Measurements from ENCODE around the gene TMEM132A.

Gene TMEM132A

GRCh38 chr11:60917267-60917666 is 7.0 kb upstream of the TMEM132A start:
- H3K4me3 ChIP-seq (ENCODE audit: low read depth, low read length), result no peak overlapping the region
- DNase-seq (ENCODE audit: low read depth), result no peak
- no peak for TF ChIP-seq CTCF (IDR thresholded peaks at IDR 0.05; ENCODE audit: control insufficient read depth, extremely low read depth, insufficient read depth)

- no peak for DNase-seq (ENCODE audit: low read depth)
- no peak overlapping the region for H3K4me3 ChIP-seq (ENCODE audit: low read depth, low read length)
Measured at GRCh38 chr11:60918251-60918938, 5.9 kb upstream of the TMEM132A start.

GRCh38 chr11:60918939-60919265 is 5.4 kb upstream of the TMEM132A start:
- H3K4me3 ChIP-seq (ENCODE audit: low read depth, low read length), result no peak overlapping the region
- TF ChIP-seq CTCF (IDR thresholded peaks at IDR 0.05; ENCODE audit: control insufficient read depth, extremely low read depth, insufficient read depth), result no peak
- DNase-seq (ENCODE audit: low read depth), result no peak

More at GRCh38 chr11:60918251-60918938, 5.9 kb upstream of the TMEM132A start:
- TF ChIP-seq CTCF (IDR thresholded peaks at IDR 0.05; ENCODE audit: control insufficient read depth, extremely low read depth, insufficient read depth), result no peak

- no peak for TF ChIP-seq CTCF (IDR thresholded peaks at IDR 0.05; ENCODE audit: control insufficient read depth, extremely low read depth, insufficient read depth)
- H3K4me3 ChIP-seq (ENCODE audit: low read depth, low read length), result no peak overlapping the region
- no peak for DNase-seq (ENCODE audit: low read depth)
Measured at GRCh38 chr11:60919320-60919719, 4.9 kb upstream of the TMEM132A start.

GRCh38 chr11:60919956-60920355 is 4.3 kb upstream of the TMEM132A start:
- TF ChIP-seq CTCF (IDR thresholded peaks at IDR 0.05; ENCODE audit: control insufficient read depth, extremely low read depth, insufficient read depth), result no peak
- H3K4me3 ChIP-seq (ENCODE audit: low read depth, low read length), result no peak overlapping the region
- no peak for DNase-seq (ENCODE audit: low read depth)

- no peak for DNase-seq (ENCODE audit: low read depth)
- no peak overlapping the region for H3K4me3 ChIP-seq (ENCODE audit: low read depth, low read length)
- no peak for TF ChIP-seq CTCF (IDR thresholded peaks at IDR 0.05; ENCODE audit: control insufficient read depth, extremely low read depth, insufficient read depth)
Measured at GRCh38 chr11:60921259-60921658, 3.0 kb upstream of the TMEM132A start.

- no peak for TF ChIP-seq CTCF (IDR thresholded peaks at IDR 0.05; ENCODE audit: control insufficient read depth, extremely low read depth, insufficient read depth)
- no peak for DNase-seq (ENCODE audit: low read depth)
- no peak overlapping the region for H3K4me3 ChIP-seq (ENCODE audit: low read depth, low read length)
Measured at GRCh38 chr11:60921777-60922335, 2.4 kb upstream of the TMEM132A start.

All from LNCaP clone FGC (cell line).